Left lung (tissue), 10 donors: ENCODE measurements around the gene SERPINB8. TPM values are rescaled to one million over a fixed set of nuclear protein-coding genes. Genes with fewer than 3 reads are reported as not detected.

Experiments used
- ATAC-seq: fragments of 200-7000 bp; cut with Tn5 transposase; one replicate; pipeline ENCODE4 v1.9.1; 2020; ENCODE audit warnings: moderate library complexity
- DNase-seq, 4 donors: peaks; one replicate each; pipeline ENCODE4 v3.0.0-alpha.2; 2013 to 2020
- H3K27ac ChIP-seq, 2 donors: fragments of 200-600 bp; sonication (generic) in 1 of 2; one replicate each; pipeline versions ENCODE4 v1.5.0 to v1.8.0; 2020 to 2021
- H3K27me3 ChIP-seq, 2 donors: fragments of 200-600 bp; sonication (generic) in 1 of 2; one replicate each; pipeline versions ENCODE4 v1.5.0 to v1.8.0; 2020 to 2021
- H3K36me3 ChIP-seq, 2 donors: fragments of 200-600 bp; sonication (generic) in 1 of 2; one replicate each; pipeline versions ENCODE4 v1.5.0 to v1.8.0; 2020 to 2021
- H3K4me1 ChIP-seq, 2 donors: fragments of 200-600 bp; one replicate each; pipeline ENCODE4 v1.8.0; 2021
- H3K4me3 ChIP-seq, 2 donors: fragments of 200-600 bp; sonication (generic) in 1 of 2; one replicate each; pipeline versions ENCODE4 v1.5.0 to v1.8.0; 2020 to 2021; ENCODE audit warnings: mild to moderate bottlenecking in 1 of 2
- H3K9me3 ChIP-seq, 2 donors: fragments of 200-600 bp; sonication (generic) in 1 of 2; one replicate each; pipeline versions ENCODE4 v1.5.0 to v1.8.0; 2020 to 2021
- CTCF ChIP-seq, 2 donors: fragments of 200-600 bp; sonication (generic) in 1 of 2; IDR thresholded peaks; one replicate each; pipeline versions ENCODE4 v1.5.0 to v1.8.0; 2021; ENCODE audit warnings: antibody characterized with exemption in 2 of 2
- intact Hi-C, 2 donors: fragments of 100-400 bp; cut with DNase I; formaldehyde crosslinking; loops; one replicate each; pipeline versions ENCODE4 v1.11.2 to v1.14.2; 2022
- polyA plus RNA-seq, 6 donors: library from polyadenylated mRNA; unstranded; fragments of 120-200 nt; gene quantifications; one replicate each; pipeline ENCODE4 v1.2.1, GENCODE V29; 2013; ENCODE audit not compliant: insufficient read length in 6 of 6
- total RNA-seq, 2 donors: library from RNA; stranded (reverse); fragmentation: NEBNext Ultra II Directional; extraction: Animal tissue kit (Norgen Biotek cat#: 25700); gene quantifications; one replicate each; pipeline ENCODE4 v1.2.1, GENCODE V29; 2021
- donor health status: DM: no; HTN: yes; CAD: no.
- donor health status: DM: no; HTN: no; CAD: no.

Gene SERPINB8
- total and polyA plus RNA-seq, 8 donors = 3.3 to 26.7 (median 3.9) TPM

DNA sequence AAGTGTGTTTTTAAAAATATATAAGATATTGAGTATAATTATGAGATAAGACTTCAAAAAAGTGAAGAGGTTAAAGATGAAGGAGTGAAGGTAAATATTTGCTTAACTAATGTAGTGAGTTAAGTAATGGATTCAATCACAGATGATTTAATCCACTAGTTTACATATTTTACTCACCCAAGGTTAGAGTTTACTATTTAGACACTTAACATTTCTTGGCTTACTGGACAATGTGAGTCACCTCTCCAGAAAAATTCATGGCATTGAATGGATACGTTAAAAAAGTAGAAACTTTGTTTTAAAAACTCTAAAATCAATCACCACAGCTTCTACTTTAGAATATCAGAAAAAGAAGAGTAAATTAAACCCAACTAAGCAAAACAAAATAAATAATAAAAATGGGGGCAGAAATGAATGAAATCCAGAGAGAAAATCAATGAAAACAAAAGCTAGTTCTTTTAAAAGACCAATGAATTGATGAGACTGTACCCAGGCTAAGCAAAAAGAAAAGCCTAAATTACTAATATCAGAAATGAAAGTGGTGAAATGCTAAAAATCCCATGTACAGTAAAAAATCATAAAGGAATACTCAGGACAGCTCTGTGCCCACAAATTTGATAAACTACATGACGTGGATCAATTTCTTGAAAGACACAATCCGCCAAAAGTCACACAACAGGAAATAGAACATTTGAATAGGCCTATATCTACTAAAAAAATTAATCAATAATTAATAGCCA is 22.7 kb upstream of the SERPINB8 start:
- Histone ChIP-seq H3K27me3 (peaks cover 0 to 4% of the 10 kb centered on the region in 2 donors), H3K4me1 (peaks cover 7 to 12% of the 10 kb centered on the region in 2 donors), H3K9me3 (no peaks in the 10 kb centered on the region), H3K27ac (no peak overlapping the region), H3K4me3 (no peak overlapping the region), H3K36me3 (no peaks in the 10 kb centered on the region)
- ATAC-seq (no peak), DNase-seq (no peak)
- intact Hi-C loops = no loop called here
- TF ChIP-seq CTCF (IDR thresholded peaks at IDR 0.05) = no peak

DNA sequence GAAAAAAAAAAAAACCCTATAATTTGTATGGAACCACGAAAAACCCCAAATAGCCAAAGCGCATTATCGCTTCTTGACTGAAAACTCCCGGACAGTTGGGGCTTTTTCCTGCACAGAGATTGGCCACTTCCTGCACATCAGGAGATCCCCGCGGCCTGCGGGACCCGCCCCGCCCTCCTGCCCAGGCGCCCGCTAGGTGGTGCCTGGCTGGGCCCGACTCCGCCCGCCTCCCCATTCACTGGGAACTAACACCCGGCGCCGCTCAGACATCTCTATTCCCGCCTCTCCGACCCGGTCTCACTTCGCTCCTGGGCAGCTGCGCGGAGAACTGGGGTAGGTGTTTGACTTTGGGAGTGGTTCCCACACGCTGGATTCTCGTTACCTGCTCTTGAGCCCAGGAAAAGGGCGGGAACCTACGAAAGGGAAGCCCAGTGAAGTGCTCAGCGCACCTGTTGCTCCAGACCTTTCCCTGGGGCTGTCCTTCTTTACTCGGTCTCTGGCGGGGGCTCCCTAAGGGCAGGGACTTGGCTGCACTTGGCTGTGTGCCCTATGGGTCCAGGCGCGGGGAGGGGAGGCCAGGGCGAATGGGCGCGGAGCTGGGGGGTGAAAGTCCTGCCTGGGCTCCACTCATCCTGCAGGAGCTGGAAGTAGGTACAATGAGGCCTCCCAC is 20.7 kb upstream of the SERPINB8 start, which contains the start of gene HMSD:
TSS of gene HMSD (plus strand) at position 234 of the 670 bp plus-strand sequence. CDS start 4,155 bp downstream, outside the sequence.
- no peaks in the 10 kb centered on the region for H3K9me3 ChIP-seq
- intact Hi-C loops = no loop called here
- H3K27ac ChIP-seq = peak within 1 kb of the TSS in 1 of 2 donors; percentile 33
- DNase-seq = peak in 2 of 4 donors; percentile 78 to 95
- no peaks in the 10 kb centered on the region for H3K36me3 ChIP-seq
- peak within 1 kb of the TSS; percentile 19 to 32 for H3K4me3 ChIP-seq
- peak; percentile 25 to 45 for TF ChIP-seq CTCF (IDR thresholded peaks at IDR 0.05)
- H3K27me3 ChIP-seq = peaks cover 0 to 4% of the 10 kb centered on the region in 2 donors
- ATAC-seq = peak; percentile 100
- peaks cover 7 to 12% of the 10 kb centered on the region in 2 donors for H3K4me1 ChIP-seq

- no peak for TF ChIP-seq CTCF (IDR thresholded peaks at IDR 0.05)
- DNase-seq (no peak), ATAC-seq (no peak)
- intact Hi-C loops = no loop called here
- H3K27me3 ChIP-seq = no peaks in the 10 kb centered on the region
- no peak overlapping the region for H3K27ac ChIP-seq
- H3K4me1 ChIP-seq = peaks cover 7 to 12% of the 10 kb centered on the region in 2 donors
- H3K9me3 ChIP-seq = no peaks in the 10 kb centered on the region
- no peaks in the 10 kb centered on the region for H3K36me3 ChIP-seq
- no peak overlapping the region for H3K4me3 ChIP-seq
Measured at GRCh38 chr18:63951302-63951705, 18.6 kb upstream of the SERPINB8 start.

- H3K27me3 ChIP-seq = peaks cover 0 to 7% of the 10 kb centered on the region in 2 donors
- intact Hi-C loops = no loop called here
- TF ChIP-seq CTCF (IDR thresholded peaks at IDR 0.05) = no peak
- ATAC-seq (no peak), DNase-seq (no peak)
- H3K36me3 ChIP-seq = no peaks in the 10 kb centered on the region
- peaks cover 3 to 8% of the 10 kb centered on the region in 2 donors for H3K4me1 ChIP-seq
- no peak overlapping the region for H3K4me3 ChIP-seq
- H3K27ac ChIP-seq = no peak overlapping the region
- H3K9me3 ChIP-seq = no peaks in the 10 kb centered on the region
Measured at GRCh38 chr18:63953811-63954210, 16.1 kb upstream of the SERPINB8 start.

DNA sequence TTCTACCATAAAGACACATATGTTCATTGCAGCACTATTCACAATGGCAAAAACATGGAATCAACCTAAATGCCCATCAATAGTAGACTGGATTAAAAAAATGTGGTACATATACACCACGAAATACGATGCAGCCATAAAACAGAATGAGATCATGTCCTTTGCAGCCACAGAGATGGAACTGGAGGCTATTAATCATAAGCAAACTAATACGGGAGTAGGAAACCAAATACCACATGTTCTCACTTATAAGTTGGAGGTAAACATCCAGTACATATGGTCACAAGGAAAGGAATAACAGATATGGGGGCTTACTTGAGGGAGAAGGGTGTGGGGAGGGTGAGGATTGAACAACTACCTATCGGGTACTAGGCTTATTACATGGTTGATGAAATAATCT is 13.1 kb upstream of the SERPINB8 start:
- ATAC-seq (no peak), DNase-seq (no peak)
- Histone ChIP-seq H3K27me3 (peaks cover 0 to 7% of the 10 kb centered on the region in 2 donors), H3K4me1 (no peaks in the 10 kb centered on the region), H3K4me3 (no peak overlapping the region), H3K36me3 (no peaks in the 10 kb centered on the region), H3K27ac (no peak overlapping the region), H3K9me3 (no peaks in the 10 kb centered on the region)
- TF ChIP-seq CTCF (IDR thresholded peaks at IDR 0.05) = no peak
- intact Hi-C loops = no loop called here
